PC-9 (cell line): ENCODE results near the gene NPHP1.

Experiments used
- CTCF ChIP-seq: fragments of 200-600 bp; sonication (generic); conservative IDR thresholded peaks from 2 replicates; pipeline ENCODE4 v1.6.1; 2017; ENCODE audit warnings: mixed run types, antibody characterized with exemption, mild to moderate bottlenecking, moderate library complexity
- EZH2 ChIP-seq: fragments of 200-600 bp; sonication (generic); IDR thresholded peaks from 2 replicates; pipeline ENCODE4 v1.8.0; 2017; ENCODE audit warnings: antibody characterized with exemption, low read depth

GRCh38 chr2:110104025-110104771 is 100.6 kb downstream of the NPHP1 start:
- TF ChIP-seq CTCF (no peak), EZH2 (no peak)
